OCI-LY3 (cell line): ENCODE results near the gene RBM19.
"Not testable (repeated sequence)": the region's sequence is repeated elsewhere in the genome, so short reads cannot be mapped to it uniquely, and the experiment has no call there.

Source experiments
- H2AFZ ChIP-seq: fragments of 200-600, 300-600 bp; shearing (Covaris generic); 2 replicates; pipeline ENCODE4 v1.6.0; 2014; ENCODE audit warnings: antibody characterized with exemption, low read depth, low read length
- H3K27ac ChIP-seq: fragments of 200-600, 300-600 bp; sonication (generic); 2 replicates; pipeline ENCODE4 v1.5.1; 2014; ENCODE audit warnings: mild to moderate bottlenecking, low read length, moderate library complexity, mixed read lengths
- H3K27me3 ChIP-seq: fragments of 200-600, 300-600 bp; sonication (generic); 2 replicates; pipeline ENCODE4 v1.6.1; 2014; ENCODE audit warnings: low read depth, low read length, mixed read lengths
- H3K36me3 ChIP-seq: fragments of 200-600, 300-600 bp; sonication (generic); replicated peaks from 2 replicates; pipeline ENCODE3; 2014; ENCODE audit warnings: low read depth, low read length, mixed read lengths
- H3K4me1 ChIP-seq: fragments of 300-600, 200-600 bp; sonication (generic); 2 replicates; pipeline ENCODE4 v1.6.1; 2014; ENCODE audit warnings: low read length, mixed read lengths
- H3K4me2 ChIP-seq: fragments of 200-600, 300-600 bp; sonication (generic); 2 replicates; pipeline ENCODE4 v1.6.1; 2014; ENCODE audit warnings: low read length, mixed read lengths
- H3K4me3 ChIP-seq: fragments of 300-600, 200-600 bp; sonication (generic); 2 replicates; pipeline ENCODE4 v1.5.1; 2014; ENCODE audit warnings: antibody characterized with exemption, mild to moderate bottlenecking, low read length, moderate library complexity
- H3K79me2 ChIP-seq: fragments of 300-600, 200-600 bp; shearing (Covaris generic); 2 replicates; pipeline ENCODE4 v1.6.1; 2014; ENCODE audit warnings: mild to moderate bottlenecking, low read length, mixed read lengths
- H3K9ac ChIP-seq: fragments of 300-600, 200-600 bp; shearing (Covaris generic); 2 replicates; pipeline ENCODE4 v1.6.0; 2014; ENCODE audit warnings: mild to moderate bottlenecking, low read length, moderate library complexity
- H3K9me3 ChIP-seq: fragments of 200-600, 300-600 bp; shearing (Covaris generic); 2 replicates; pipeline ENCODE4 v1.6.1; 2014; ENCODE audit warnings: low read length, mixed read lengths; ENCODE audit not compliant: insufficient read depth
- H4K20me1 ChIP-seq: fragments of 200-600, 300-600 bp; sonication (generic); 2 replicates; pipeline ENCODE4 v1.6.1; 2016; ENCODE audit warnings: low read length, mixed read lengths; ENCODE audit not compliant: insufficient read depth
- EZH2phosphoT487 ChIP-seq: fragments of 200-600 bp; shearing (Covaris generic); IDR thresholded peaks from 2 replicates; pipeline ENCODE4 v1.6.1; 2018; ENCODE audit warnings: antibody characterized with exemption, mixed run types, low read depth
- TF ChIP-seq, protein P1 (sequence below): fragments of 200-600, 300-600 bp; sonication (generic); IDR thresholded peaks from 2 replicates; pipeline ENCODE4 v1.5.1; 2014; ENCODE audit warnings: antibody characterized with exemption, low read length, low read depth

Gene RBM19

DNA sequence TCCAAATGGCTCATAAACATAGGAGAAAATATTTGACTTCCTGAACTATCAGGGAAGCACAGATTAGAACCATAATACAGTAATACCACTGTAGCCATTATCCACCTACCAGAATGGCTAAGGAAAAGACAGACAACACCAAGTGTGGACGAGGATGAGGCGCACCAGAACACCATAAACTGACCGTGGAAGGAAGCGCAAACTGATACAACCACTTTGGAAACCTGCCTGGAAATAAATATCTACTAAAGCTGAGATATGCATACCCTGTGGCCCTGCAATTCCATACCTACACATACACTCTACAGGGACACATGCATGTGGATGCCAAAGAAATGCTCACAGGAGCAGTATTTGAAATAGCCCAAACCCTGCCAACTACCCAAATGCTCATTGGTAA, 60.3 kb downstream of the RBM19 start:
- H3K9me3 ChIP-seq: no peaks in the 10 kb centered on the region
- no peaks in the 10 kb centered on the region for H3K79me2 ChIP-seq
- TF ChIP-seq, protein P1, sequence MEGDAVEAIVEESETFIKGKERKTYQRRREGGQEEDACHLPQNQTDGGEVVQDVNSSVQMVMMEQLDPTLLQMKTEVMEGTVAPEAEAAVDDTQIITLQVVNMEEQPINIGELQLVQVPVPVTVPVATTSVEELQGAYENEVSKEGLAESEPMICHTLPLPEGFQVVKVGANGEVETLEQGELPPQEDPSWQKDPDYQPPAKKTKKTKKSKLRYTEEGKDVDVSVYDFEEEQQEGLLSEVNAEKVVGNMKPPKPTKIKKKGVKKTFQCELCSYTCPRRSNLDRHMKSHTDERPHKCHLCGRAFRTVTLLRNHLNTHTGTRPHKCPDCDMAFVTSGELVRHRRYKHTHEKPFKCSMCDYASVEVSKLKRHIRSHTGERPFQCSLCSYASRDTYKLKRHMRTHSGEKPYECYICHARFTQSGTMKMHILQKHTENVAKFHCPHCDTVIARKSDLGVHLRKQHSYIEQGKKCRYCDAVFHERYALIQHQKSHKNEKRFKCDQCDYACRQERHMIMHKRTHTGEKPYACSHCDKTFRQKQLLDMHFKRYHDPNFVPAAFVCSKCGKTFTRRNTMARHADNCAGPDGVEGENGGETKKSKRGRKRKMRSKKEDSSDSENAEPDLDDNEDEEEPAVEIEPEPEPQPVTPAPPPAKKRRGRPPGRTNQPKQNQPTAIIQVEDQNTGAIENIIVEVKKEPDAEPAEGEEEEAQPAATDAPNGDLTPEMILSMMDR: no peak
- no peak for TF ChIP-seq EZH2phosphoT487
- H2AFZ ChIP-seq: no peak overlapping the region
- no peak overlapping the region for H3K4me2 ChIP-seq
- no peak overlapping the region for H3K27ac ChIP-seq
- no peaks in the 10 kb centered on the region for H3K4me1 ChIP-seq
- H3K27me3 ChIP-seq: no peaks in the 10 kb centered on the region
- no peak overlapping the region for H3K4me3 ChIP-seq
- H3K36me3 ChIP-seq: peaks cover 16% of the 10 kb centered on the region
- no peak overlapping the region for H3K9ac ChIP-seq
- H4K20me1 ChIP-seq: no peaks in the 10 kb centered on the region

DNA sequence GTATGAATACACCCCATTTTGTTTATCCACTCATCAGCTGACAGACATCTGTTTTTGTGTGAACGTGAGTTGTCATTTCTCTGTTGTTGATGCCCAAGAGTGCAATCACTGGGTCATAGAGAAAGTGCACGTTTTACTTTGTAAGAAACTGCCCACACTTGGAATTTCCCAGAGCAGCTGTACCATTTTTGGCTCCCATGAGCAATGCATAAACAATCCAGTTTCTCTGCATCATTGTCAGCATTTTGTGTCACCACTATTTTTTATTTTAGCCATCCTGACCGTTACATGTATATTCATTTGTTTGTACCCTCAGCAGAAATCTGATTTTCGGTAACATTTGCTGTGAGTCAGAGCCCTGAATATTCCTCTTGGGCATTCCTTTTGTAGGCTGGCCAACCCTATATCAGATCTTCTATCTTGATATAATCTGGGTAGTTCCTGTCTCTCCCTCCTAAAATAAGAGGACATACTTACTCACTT, 62.7 kb downstream of the RBM19 start:
- Histone ChIP-seq H3K79me2 (no peaks in the 10 kb centered on the region), H3K9ac (no peak overlapping the region), H3K4me1 (no peaks in the 10 kb centered on the region), H3K36me3 (peaks cover 13% of the 10 kb centered on the region), H3K4me2 (no peak overlapping the region), H3K9me3 (no peaks in the 10 kb centered on the region), H4K20me1 (no peaks in the 10 kb centered on the region), H2AFZ (no peak overlapping the region), H3K27me3 (no peaks in the 10 kb centered on the region), H3K27ac (no peak overlapping the region), H3K4me3 (no peak overlapping the region)
- TF ChIP-seq, protein P1: no peak
- no peak for TF ChIP-seq EZH2phosphoT487

- not testable (repeated sequence) for H3K27me3 ChIP-seq
- peaks cover 13% of the 10 kb centered on the region for H3K36me3 ChIP-seq
Measured at GRCh38 chr12:113901319-113901718, 64.8 kb downstream of the RBM19 start.

GRCh38 chr12:113900716-113901115, 65.4 kb downstream of the RBM19 start:
- Histone ChIP-seq H3K4me2 (no peak overlapping the region), H4K20me1 (no peaks in the 10 kb centered on the region), H2AFZ (no peak overlapping the region), H3K4me3 (no peak overlapping the region), H3K9me3 (no peaks in the 10 kb centered on the region), H3K27me3 (no peaks in the 10 kb centered on the region), H3K9ac (no peak overlapping the region), H3K36me3 (peaks cover 13% of the 10 kb centered on the region), H3K4me1 (no peaks in the 10 kb centered on the region), H3K27ac (no peak overlapping the region), H3K79me2 (no peaks in the 10 kb centered on the region)
- no peak for TF ChIP-seq EZH2phosphoT487
- TF ChIP-seq, protein P1: no peak

More at GRCh38 chr12:113901319-113901718, 64.8 kb downstream of the RBM19 start:
- H3K4me2 ChIP-seq, H4K20me1 ChIP-seq, H3K27ac ChIP-seq, H3K4me3 ChIP-seq, H3K4me1 ChIP-seq, H2AFZ ChIP-seq, H3K9me3 ChIP-seq, H3K79me2 ChIP-seq, H3K9ac ChIP-seq: not testable (repeated sequence)
